Measurements from ENCODE around the gene FAM151A.

FAM151A gene

DNA sequence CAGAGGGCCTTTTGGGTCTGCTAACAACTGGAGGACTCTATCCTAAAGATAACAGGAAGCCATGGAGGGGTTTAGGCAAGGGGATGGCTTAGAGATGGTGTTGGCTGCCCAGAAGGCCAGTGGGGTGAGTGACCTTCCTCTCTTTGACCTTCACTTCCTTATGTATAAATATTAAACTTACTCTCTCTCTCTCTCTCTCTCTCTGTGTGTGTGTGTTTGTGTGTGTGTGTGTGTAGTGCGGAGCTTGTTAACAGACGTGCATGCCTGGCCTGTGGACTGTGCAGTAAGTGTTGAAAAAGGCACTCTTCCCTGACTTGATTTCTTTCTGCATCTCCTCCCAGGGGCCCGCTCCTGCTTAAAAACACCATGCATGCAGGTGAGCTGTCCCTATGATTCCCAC, 28.3 kb upstream of the FAM151A start:
- no peak overlapping the region for H3K4me3 ChIP-seq (ENCODE audit: low read depth, low read length)
- TF ChIP-seq CTCF (IDR thresholded peaks at IDR 0.05; ENCODE audit: low read depth, low read length) (no peak), POLR2A (IDR thresholded peaks at IDR 0.05; ENCODE audit: extremely low read depth, insufficient read length) (no peak), MYC (IDR thresholded peaks at IDR 0.05; ENCODE audit: low read depth, low read length) (no peak)
- TF ChIP-seq, protein P1, sequence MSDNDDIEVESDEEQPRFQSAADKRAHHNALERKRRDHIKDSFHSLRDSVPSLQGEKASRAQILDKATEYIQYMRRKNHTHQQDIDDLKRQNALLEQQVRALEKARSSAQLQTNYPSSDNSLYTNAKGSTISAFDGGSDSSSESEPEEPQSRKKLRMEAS (IDR thresholded peaks at IDR 0.05; ENCODE audit: low read depth, low read length), result no peak
- no peak for DNase-seq (ENCODE audit: low read depth)

DNA sequence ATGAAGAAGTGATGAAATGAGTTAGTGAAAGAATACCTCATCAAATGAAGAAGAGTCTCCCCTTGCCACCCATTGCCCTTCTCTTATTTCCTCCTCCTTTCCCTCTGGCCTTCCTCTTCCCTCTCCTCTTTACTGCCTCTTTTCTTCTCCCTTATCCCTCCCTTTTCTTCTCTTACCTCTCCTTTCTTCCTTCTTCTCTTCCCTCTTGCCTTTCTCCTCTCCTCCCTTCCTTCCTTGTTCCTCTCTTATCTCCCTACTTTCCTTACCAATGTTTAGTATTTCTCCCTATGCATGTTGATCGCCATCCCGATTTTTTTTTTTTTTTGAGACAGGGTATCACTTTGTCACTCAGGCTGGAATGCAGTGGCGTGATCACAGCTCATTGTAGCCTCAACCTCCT, 27.1 kb upstream of the FAM151A start:
- TF ChIP-seq, protein P1 (IDR thresholded peaks at IDR 0.05; ENCODE audit: low read depth, low read length), result no peak
- TF ChIP-seq POLR2A (IDR thresholded peaks at IDR 0.05; ENCODE audit: extremely low read depth, insufficient read length), result no peak
- TF ChIP-seq CTCF (IDR thresholded peaks at IDR 0.05; ENCODE audit: low read depth, low read length), result no peak
- TF ChIP-seq MYC (IDR thresholded peaks at IDR 0.05; ENCODE audit: low read depth, low read length), result no peak
- H3K4me3 ChIP-seq (ENCODE audit: low read depth, low read length), result no peak overlapping the region
- DNase-seq (ENCODE audit: low read depth), result no peak

DNA sequence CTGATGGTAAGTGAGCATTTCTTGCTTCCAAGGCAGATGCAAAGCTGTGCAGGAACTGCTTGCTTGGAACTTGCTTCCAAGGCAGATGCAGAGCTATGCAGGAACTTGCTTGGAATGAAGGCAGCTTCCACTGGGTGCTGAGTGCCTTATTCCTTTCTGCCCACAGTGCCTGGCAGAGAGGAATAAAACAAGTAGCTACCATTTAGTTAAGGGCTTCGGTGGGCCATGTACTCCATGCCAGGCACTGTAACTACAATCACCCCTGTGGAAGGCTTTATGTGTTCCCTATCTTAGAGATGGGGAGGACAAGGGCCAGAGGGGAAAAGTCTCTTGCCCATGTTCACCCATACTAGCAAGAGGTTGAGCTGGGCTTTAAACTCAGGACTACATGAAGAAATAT, 26.6 kb upstream of the FAM151A start:
- no peak overlapping the region for H3K4me3 ChIP-seq (ENCODE audit: low read depth, low read length)
- DNase-seq (ENCODE audit: low read depth), result no peak
- TF ChIP-seq, protein P1 (IDR thresholded peaks at IDR 0.05; ENCODE audit: low read depth, low read length), result no peak
- TF ChIP-seq POLR2A (IDR thresholded peaks at IDR 0.05; ENCODE audit: extremely low read depth, insufficient read length), result no peak
- TF ChIP-seq CTCF (IDR thresholded peaks at IDR 0.05; ENCODE audit: low read depth, low read length), result no peak
- no peak for TF ChIP-seq MYC (IDR thresholded peaks at IDR 0.05; ENCODE audit: low read depth, low read length)

- DNase-seq (ENCODE audit: low read depth), result no peak
- TF ChIP-seq, protein P1 (IDR thresholded peaks at IDR 0.05; ENCODE audit: low read depth, low read length), result no peak
- TF ChIP-seq POLR2A (IDR thresholded peaks at IDR 0.05; ENCODE audit: extremely low read depth, insufficient read length), result no peak
- no peak for TF ChIP-seq MYC (IDR thresholded peaks at IDR 0.05; ENCODE audit: low read depth, low read length)
- TF ChIP-seq CTCF (IDR thresholded peaks at IDR 0.05; ENCODE audit: low read depth, low read length), result no peak
- no peak overlapping the region for H3K4me3 ChIP-seq (ENCODE audit: low read depth, low read length)
Observed at GRCh38 chr1:54649130-54649898, 26.0 kb upstream of the FAM151A start.

- TF ChIP-seq MYC (IDR thresholded peaks at IDR 0.05; ENCODE audit: low read depth, low read length) (no peak), CTCF (IDR thresholded peaks at IDR 0.05; ENCODE audit: low read depth, low read length) (no peak), POLR2A (IDR thresholded peaks at IDR 0.05; ENCODE audit: extremely low read depth, insufficient read length) (no peak)
- TF ChIP-seq, protein P1 (IDR thresholded peaks at IDR 0.05; ENCODE audit: low read depth, low read length), result no peak
- H3K4me3 ChIP-seq (ENCODE audit: low read depth, low read length), result no peak overlapping the region
- no peak for DNase-seq (ENCODE audit: low read depth)
Observed at GRCh38 chr1:54645806-54646676, 22.7 kb upstream of the FAM151A start.
